ENCODE results near the gene PRKAB1. TPM values are rescaled to one million over a fixed set of nuclear protein-coding genes. Genes with fewer than 3 reads are reported as not detected.

Gene PRKAB1
- total RNA-seq, 1 donor from 2014 or later = 34.4 TPM

- Mint-ChIP-seq H3K27me3 (ENCODE audit: low read depth) (no peaks in the 10 kb centered on the region), H3K4me1 (peaks cover 3% of the 10 kb centered on the region), H3K36me3 (ENCODE audit: low read depth) (peaks cover 12% of the 10 kb centered on the region), H3K9me3 (no peaks in the 10 kb centered on the region), H3K27ac (ENCODE audit: unreplicated experiment) (no peak overlapping the region), H3K4me3 (no peak overlapping the region)
- no peak for DNase-seq (ENCODE audit: low read depth, low spot score)
- TF ChIP-seq CTCF (conservative IDR thresholded peaks at IDR 0.05) = no peak
These were observed 61.9 kb downstream of the PRKAB1 start for GRCh38 chr12:119729871-119730270.

GRCh38 chr12:119730381-119730780 lies 62.4 kb downstream of the PRKAB1 start:
- H3K4me1 Mint-ChIP-seq = peaks cover 3% of the 10 kb centered on the region
- no peak for DNase-seq (ENCODE audit: low read depth, low spot score)
- H3K4me3 Mint-ChIP-seq = no peak overlapping the region
- no peaks in the 10 kb centered on the region for H3K27me3 Mint-ChIP-seq (ENCODE audit: low read depth)
- H3K36me3 Mint-ChIP-seq (ENCODE audit: low read depth) = peaks cover 12% of the 10 kb centered on the region
- TF ChIP-seq CTCF (conservative IDR thresholded peaks at IDR 0.05) = no peak
- no peaks in the 10 kb centered on the region for H3K9me3 Mint-ChIP-seq
- H3K27ac Mint-ChIP-seq (ENCODE audit: unreplicated experiment) = no peak overlapping the region

Small RNA genes lying within 50 kb of the gene (microRNA-seq; reads per million reads assigned to microRNA genes)
- not detected for gene MIR1178

Other genes with a start within 250 kb of the PRKAB1 start
- gene TMEM233, start 74.4 kb upstream of the PRKAB1 start, total RNA-seq = not detected in 2 replicates
- gene CIT, start 209.2 kb downstream of the PRKAB1 start, total RNA-seq = 80.6 and 85.9 TPM in 2 replicates